ENCODE results near the gene PSMC1.

DNA sequence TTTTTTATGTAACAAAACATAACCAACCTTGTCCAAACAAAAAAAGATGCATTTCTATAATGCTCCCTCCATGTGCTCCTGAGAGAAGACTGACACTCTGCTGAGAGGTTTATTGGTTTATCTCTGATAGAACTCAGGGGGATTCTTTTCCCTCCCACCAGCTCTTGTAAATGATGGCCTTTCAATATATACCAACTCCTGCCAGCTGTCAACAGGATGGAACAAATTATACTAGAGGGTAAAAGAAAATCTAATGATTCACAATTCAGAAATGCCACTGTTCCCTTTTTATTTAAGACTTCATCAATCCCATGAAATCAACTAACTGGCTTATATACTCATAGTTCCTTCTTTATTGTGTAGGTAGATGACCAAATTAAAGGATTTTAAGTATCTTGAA, 25.4 kb downstream of the PSMC1 start:
- no peak for TF ChIP-seq CTCF (IDR thresholded peaks at IDR 0.05)
- no peak for TF ChIP-seq POLR2A (IDR thresholded peaks at IDR 0.05)

All from right lobe of liver (tissue), 4 donors.